Cardiac muscle cell (in vitro differentiated cells and primary cell): Measurements from ENCODE around the gene SLC25A26. TPM values are rescaled to one million over a fixed set of nuclear protein-coding genes. Genes with fewer than 3 reads are reported as not detected.

ENCODE experiments used
- DNase-seq, 2 donors: peaks; one replicate each; pipeline versions ENCODE4 v3.0.0 to v3.0.0-alpha.2; 2010 to 2017; ENCODE audit warnings: low read depth in 1 of 2, low spot score in 1 of 2
- H3K27ac ChIP-seq: fragments of 200-600 bp; sonication (generic); 2 replicates; pipeline ENCODE4 v1.5.1; 2016
- H3K27me3 ChIP-seq: fragments of 200-600 bp; sonication (generic); 2 replicates; pipeline ENCODE4 v1.6.0; 2016; ENCODE audit warnings: control low read depth
- H3K36me3 ChIP-seq: fragments of 200-600 bp; sonication (generic); 2 replicates; pipeline ENCODE4 v1.5.1; 2016; ENCODE audit warnings: control low read depth
- H3K4me1 ChIP-seq: fragments of 200-600 bp; sonication (generic); 2 replicates; pipeline ENCODE4 v1.8.1; 2017; ENCODE audit warnings: low read depth, mild to moderate bottlenecking, mixed run types
- H3K4me3 ChIP-seq: fragments of 200-600 bp; sonication (generic); 2 replicates; pipeline ENCODE4 v1.5.1; 2016; ENCODE audit warnings: mild to moderate bottlenecking
- H3K9me3 ChIP-seq: fragments of 200-600 bp; sonication (generic); 2 replicates; pipeline ENCODE4 v1.5.1; 2017; ENCODE audit warnings: low read depth, mild to moderate bottlenecking, control low read depth
- polyA plus RNA-seq: library from polyadenylated mRNA; unstranded; fragments of >200 nt; fragmentation: Nextera tagmentation; extraction: Ambion mirVana; gene quantifications from 2 replicates; pipeline ENCODE4 v1.2.1, GENCODE V29; 2016
- total RNA-seq: library from RNA; depleted of rRNA; stranded (reverse); fragments of >200 nt; gene quantifications from 2 replicates; pipeline ENCODE4 v1.2.3, GENCODE V29; 2016
- TF ChIP-seq, protein P1 (sequence below): IDR thresholded peaks from 2 replicates; pipeline ENCODE4 v1.5.1; 2012; ENCODE audit warnings: low read depth, mild to moderate bottlenecking, low read length

The SLC25A26 gene
- total and polyA plus RNA-seq, 2 experiments from 2014 or later = 22.2 to 41.2 TPM

DNA sequence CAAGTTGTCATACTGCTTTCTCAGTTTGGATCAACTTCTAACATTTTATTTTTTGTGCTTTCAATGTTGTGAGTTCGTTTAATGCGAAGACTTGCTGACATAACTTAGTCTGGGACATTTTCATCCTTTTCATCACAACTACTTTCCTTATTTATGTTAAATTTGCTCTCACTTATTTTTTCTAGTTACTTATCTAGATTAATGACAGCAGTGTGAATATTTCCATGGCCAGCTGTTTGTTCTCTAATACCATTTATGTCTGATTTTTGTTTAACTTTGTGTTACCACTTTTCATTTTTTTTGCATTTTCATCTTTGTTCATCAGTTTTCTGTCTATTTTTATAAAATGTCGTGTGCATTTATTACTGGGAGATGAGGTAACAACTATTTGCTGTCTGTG, 6.2 kb downstream of the SLC25A26 start:
- Histone ChIP-seq H3K9me3 (no peaks in the 10 kb centered on the region), H3K4me3 (no peak overlapping the region), H3K4me1 (no peaks in the 10 kb centered on the region), H3K27ac (no peak overlapping the region), H3K36me3 (no peaks in the 10 kb centered on the region), H3K27me3 (no peaks in the 10 kb centered on the region)
- no peak for DNase-seq
- TF ChIP-seq, protein P1, sequence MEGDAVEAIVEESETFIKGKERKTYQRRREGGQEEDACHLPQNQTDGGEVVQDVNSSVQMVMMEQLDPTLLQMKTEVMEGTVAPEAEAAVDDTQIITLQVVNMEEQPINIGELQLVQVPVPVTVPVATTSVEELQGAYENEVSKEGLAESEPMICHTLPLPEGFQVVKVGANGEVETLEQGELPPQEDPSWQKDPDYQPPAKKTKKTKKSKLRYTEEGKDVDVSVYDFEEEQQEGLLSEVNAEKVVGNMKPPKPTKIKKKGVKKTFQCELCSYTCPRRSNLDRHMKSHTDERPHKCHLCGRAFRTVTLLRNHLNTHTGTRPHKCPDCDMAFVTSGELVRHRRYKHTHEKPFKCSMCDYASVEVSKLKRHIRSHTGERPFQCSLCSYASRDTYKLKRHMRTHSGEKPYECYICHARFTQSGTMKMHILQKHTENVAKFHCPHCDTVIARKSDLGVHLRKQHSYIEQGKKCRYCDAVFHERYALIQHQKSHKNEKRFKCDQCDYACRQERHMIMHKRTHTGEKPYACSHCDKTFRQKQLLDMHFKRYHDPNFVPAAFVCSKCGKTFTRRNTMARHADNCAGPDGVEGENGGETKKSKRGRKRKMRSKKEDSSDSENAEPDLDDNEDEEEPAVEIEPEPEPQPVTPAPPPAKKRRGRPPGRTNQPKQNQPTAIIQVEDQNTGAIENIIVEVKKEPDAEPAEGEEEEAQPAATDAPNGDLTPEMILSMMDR = no peak

DNA sequence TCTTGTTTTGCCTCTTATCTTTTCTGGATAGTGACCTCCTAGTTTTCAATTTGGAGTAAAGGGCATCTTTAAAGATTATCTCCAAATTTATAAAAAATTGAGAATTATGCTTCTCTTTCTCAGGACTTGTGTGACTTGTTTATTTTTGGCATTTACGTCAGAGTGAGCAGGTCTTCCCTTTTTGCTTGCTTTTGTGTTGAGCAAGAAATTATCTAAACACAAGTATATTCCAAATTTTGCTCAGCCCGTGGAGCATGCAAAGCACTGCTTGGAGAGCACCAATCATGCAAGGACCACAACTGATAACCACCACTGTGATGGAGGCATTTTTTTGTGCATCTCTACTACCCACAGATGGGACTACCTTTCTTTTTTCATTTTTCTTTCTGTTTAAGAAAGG, 7.1 kb downstream of the SLC25A26 start:
- Histone ChIP-seq H3K36me3 (no peaks in the 10 kb centered on the region), H3K4me1 (no peaks in the 10 kb centered on the region), H3K27ac (no peak overlapping the region), H3K9me3 (no peaks in the 10 kb centered on the region), H3K27me3 (no peaks in the 10 kb centered on the region), H3K4me3 (no peak overlapping the region)
- no peak for DNase-seq
- TF ChIP-seq, protein P1 = no peak

DNA sequence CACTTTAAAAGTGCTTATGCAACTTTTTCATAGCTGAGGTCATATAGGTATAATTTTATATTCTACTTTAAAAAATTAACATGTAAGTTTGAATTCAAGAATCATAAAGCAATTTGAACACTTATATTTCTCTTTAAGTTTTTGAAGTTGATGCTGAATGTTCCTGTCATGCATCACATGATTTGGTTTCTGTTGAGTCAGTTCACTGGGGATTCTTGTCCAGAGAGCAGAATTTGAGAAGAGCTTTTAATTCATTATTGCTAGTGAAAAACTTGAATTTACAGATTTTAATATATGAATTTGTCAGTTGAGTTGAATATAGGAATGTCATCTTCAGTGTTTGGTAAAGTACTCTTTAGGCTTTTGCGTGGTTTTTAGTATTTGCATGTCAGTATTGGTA, 7.9 kb downstream of the SLC25A26 start:
- Histone ChIP-seq H3K4me1 (no peaks in the 10 kb centered on the region), H3K27me3 (no peaks in the 10 kb centered on the region), H3K9me3 (no peaks in the 10 kb centered on the region), H3K27ac (no peak overlapping the region), H3K4me3 (no peak overlapping the region), H3K36me3 (no peaks in the 10 kb centered on the region)
- TF ChIP-seq, protein P1 = no peak
- no peak for DNase-seq

- Histone ChIP-seq H3K27ac (no peak overlapping the region), H3K9me3 (no peaks in the 10 kb centered on the region), H3K4me1 (no peaks in the 10 kb centered on the region), H3K36me3 (no peaks in the 10 kb centered on the region), H3K27me3 (no peaks in the 10 kb centered on the region), H3K4me3 (no peak overlapping the region)
- DNase-seq = no peak
- TF ChIP-seq, protein P1 = no peak
These were observed 9.1 kb downstream of the SLC25A26 start for GRCh38 chr3:66229931-66230330.

GRCh38 chr3:66233033-66233432, 12.2 kb downstream of the SLC25A26 start:
- H3K4me1 ChIP-seq = no peaks in the 10 kb centered on the region
- H3K36me3 ChIP-seq = no peaks in the 10 kb centered on the region
- no peaks in the 10 kb centered on the region for H3K9me3 ChIP-seq
- TF ChIP-seq, protein P1 = no peak
- H3K27me3 ChIP-seq = no peaks in the 10 kb centered on the region
- no peak overlapping the region for H3K4me3 ChIP-seq
- no peak for DNase-seq
- H3K27ac ChIP-seq = no peak overlapping the region

- Histone ChIP-seq H3K4me1 (no peaks in the 10 kb centered on the region), H3K9me3 (no peaks in the 10 kb centered on the region), H3K4me3 (no peak overlapping the region), H3K36me3 (peaks cover 2% of the 10 kb centered on the region), H3K27ac (no peak overlapping the region), H3K27me3 (no peaks in the 10 kb centered on the region)
- TF ChIP-seq, protein P1 = peak; percentile 37
- DNase-seq = peak; percentile 36 to 43
These were observed 15.5 kb downstream of the SLC25A26 start for GRCh38 chr3:66236281-66236680.
